ENCODE results near the gene ZC3H18.
A peak's percentile ranks its signal among the peaks of the same experiment; 100 is the strongest.

Gene ZC3H18

DNA sequence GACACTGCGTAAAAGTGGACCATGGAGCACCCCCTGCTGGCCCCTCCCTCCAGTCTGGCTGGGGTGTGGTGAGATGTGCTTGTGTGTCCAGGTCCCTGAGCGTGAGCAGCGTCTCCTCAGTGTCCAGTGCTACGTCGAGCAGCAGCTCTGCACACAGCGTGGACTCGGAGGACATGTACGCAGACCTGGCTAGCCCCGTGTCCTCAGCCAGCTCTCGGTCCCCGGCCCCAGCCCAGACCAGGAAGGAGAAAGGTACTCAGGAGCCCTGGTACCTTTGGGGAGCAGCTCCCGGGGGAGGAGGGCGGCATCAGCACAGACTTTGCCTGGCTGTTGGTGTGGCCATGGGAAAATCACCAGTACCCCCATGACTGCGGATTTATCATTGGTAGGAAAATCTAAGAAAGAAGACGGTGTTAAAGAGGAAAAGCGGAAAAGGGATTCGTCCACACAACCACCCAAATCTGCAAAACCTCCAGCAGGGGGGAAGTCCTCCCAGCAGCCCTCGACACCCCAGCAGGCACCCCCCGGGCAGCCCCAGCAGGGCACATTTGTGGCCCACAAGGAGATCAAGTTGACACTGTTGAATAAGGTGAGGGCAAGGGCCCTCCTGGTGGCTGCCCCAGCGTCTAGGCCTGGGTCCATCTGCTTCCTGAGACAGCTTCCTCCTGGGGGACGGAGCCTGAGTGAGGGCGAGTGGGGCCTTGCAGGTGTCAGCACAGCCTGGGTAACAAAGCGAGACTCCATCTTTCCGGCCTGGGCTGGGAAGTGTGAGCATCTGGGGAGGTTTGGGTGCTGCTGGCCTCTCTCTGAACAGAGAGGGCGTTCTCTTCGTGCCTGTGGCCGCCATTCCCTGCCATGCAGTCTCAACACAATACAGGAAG, 57.6 kb downstream of the ZC3H18 start:
- no peak for DNase-seq

DNA sequence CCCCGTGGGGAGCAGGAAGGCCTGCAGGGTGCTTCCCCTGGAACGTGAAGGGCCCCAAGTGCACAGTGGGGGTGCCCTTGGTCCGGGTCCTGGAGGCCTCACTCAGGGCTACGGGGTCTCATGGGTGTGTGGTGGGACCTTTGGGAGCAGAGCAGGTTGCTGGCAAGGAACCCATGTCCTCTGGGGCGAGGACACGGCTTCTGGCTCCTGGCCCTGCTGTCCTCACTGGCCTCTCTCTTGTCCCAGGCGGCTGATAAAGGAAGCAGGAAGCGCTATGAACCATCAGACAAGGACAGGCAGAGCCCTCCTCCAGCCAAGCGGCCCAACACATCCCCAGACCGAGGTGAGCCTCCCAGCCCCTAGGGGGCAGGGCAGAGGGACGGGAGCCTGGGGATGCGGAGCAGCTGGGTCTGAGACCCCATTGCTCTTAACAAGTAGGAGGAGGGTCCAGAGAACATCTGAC, 58.3 kb downstream of the ZC3H18 start:
- DNase-seq, result no peak

DNA sequence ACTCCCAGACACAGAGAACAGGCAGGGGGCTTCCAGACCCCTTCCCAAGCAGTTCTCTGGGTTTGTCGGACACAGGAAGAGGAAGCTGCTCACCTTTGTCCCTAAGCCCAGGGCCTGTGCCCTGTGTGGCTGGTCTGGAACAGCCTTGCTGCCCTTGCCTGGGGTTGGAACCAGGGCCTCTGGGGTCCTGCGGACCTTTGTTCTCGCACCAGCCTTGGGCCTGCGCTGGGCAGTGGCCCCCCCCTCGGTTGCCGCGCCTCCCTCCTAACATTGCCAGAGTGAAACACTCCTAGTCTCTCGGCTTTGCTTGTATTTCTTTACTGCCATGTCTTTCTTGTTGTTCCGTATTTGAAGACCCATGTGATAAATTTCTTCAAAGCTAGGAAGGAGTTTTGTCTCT, 59.6 kb downstream of the ZC3H18 start:
- DNase-seq, result no peak

DNA sequence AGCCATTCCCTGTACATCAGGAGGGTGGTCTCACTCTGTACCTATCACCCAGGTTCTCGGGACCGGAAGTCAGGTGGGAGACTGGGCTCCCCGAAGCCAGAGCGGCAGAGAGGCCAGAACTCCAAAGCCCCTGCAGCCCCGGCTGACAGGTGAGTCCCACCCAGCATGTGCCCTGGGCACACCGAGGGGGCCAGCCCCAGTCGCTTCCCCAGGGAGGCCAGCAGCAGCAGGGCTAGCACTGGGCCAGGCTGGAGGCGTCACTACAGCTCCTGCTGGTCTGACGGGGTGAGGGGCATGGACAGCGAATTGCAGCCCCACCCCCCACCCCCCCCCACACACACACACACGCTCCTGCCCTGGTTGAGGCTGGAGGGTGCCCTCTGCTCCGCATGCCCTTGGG, 60.2 kb downstream of the ZC3H18 start:
- no peak for DNase-seq

DNA sequence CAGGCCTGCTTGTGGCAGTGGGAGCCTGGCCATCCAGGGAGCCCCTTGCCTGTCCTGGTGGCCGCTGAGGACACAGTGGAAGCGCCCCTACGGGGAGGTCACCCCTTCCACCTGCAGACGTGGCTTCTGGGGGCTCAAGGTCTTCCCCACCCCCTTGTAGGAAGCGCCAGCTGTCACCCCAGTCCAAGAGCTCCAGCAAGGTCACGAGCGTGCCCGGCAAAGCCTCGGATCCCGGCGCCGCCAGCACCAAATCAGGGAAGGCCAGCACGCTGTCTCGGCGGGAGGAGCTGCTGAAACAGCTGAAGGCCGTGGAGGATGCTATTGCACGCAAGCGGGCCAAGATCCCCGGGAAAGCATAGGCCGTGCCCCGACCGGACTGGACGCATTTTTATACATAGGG, 60.7 kb downstream of the ZC3H18 start:
- no peak for DNase-seq

DNA sequence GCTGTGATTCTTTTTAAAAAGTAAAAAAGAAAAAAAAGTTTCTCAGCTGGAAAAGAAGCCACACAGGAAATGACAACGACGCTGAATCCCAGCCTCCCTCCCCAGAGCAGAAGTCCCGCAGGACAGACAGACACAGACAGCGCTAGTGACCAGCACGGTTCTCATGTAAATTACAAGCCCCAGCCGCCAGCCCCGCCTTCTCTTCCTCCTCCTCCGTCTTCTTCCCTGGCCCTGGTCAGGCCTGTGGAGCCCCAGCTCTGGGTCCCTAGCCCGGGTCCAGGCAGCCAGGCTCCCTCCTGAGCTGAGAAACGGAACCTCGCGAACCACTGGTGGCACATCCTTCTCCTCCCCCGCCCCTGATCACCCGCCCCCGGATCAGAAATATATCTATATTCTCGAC, 61.2 kb downstream of the ZC3H18 start:
- DNase-seq, result no peak

DNA sequence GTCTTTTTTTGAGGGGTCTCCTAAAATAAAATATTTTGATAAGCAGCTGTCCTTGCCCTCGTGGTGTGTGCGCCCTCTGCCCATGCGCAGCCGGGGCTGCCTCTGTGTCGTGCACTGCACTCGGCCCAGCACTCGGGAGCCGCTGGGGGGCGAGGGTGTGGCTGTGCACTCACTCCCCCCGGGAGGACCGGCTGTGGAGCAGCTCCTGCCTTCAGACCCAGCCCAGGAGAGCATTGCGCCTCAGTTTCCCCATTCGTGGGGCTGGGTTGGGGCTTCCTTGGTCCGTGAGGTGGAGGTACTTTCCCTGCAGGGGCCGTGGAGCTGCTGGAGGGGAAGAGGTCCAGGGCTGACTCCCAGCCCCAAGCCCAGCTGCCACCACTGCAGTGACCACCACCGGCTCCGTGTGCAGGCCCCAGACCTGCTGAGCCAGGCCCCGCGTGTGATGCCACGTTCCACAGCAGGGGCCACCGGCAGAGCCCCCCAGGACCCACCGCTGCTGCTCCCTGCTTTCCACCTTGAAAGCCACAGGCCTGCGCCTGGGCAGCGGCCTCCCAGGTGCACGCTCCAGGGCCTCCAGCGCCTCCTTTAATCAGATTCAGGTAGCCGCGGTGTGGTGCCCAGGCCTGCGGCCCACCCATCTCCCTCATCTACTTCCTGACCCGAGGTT, 61.9 kb downstream of the ZC3H18 start:
- DNase-seq, result no peak

DNA sequence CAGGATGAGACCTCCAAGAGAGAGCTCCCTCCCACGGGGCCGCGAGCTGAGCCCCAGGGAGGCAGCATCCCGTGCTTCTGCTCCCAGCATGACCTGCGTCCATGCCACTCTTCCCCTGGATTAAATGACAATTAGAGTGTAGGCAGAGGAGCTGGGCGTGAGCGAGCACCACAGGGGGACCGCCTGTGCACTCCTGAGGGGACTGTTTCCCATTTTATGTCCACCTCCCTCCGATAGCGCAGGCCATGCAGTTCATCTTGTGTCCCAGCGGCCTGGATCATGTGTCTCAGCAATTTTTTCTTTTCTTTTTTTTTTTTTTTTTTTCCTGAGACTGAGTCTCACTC, 62.4 kb downstream of the ZC3H18 start:
- DNase-seq, result no peak

DNA sequence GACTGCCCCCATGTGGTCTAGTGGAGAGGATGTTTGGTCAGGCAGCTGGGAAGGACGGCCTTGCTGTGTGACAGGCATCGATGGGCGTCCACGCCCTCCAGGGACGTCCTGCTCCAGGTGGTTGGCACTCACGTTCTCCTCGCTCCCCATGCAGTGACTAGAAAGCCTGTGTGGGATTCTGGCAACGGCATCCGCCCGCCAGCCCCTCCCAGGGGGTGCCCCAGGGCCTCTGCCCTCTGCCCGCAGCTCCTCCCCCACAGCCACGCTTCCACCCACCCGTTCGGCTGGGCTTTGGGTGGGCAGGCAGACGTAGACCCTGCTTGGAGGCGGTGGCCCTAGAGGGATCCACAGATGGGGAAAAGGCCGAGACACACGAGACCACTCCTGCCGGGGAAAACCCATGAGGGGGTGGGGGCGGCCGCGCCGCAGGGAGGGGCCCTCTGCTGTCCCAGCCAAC, 63.5 kb downstream of the ZC3H18 start:
- peak; percentile 36 for DNase-seq

DNA sequence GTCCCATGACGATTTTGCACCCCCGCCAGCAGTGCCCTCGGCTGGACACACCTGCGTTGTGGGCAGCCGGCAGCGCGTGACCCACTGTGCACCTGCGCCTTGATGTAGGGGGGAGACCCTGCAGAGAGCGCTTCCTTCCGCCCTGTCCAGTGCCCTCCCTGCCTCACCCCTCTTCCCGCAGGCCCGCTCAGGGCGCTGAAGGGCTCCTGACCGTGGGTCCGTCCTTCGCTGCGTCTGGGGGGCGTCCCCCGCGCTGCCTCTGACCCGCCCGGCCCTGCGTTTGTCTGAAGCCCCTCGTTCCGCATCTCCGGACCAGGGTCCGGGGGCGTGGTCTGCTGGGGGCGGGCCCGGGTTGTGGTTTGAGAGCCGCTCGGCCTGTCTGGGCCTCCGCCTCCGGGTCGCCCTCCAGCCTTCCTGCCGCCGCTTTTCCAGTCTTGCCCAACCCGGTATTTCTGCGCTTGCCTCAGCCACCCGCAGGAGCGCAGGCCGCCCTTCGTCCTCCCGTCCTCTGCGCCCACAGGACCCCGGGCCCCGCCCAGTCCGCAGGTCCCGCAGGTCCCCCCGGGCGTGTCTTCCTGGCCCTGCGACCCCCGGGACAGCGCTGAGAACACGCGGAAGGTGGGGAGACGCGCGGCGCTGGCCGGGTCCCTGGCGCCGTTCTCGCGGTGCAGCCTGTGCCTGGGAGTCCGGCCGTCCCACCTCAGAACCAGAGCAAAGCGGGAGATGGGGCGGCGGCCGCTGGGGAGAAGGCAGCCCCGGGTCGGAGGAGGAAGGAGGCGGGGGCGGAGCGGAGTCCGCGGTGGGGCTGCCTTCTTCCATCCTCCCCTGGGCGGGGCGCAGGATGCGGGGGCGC, 64.2 kb downstream of the ZC3H18 start:
- no peak for DNase-seq

DNA sequence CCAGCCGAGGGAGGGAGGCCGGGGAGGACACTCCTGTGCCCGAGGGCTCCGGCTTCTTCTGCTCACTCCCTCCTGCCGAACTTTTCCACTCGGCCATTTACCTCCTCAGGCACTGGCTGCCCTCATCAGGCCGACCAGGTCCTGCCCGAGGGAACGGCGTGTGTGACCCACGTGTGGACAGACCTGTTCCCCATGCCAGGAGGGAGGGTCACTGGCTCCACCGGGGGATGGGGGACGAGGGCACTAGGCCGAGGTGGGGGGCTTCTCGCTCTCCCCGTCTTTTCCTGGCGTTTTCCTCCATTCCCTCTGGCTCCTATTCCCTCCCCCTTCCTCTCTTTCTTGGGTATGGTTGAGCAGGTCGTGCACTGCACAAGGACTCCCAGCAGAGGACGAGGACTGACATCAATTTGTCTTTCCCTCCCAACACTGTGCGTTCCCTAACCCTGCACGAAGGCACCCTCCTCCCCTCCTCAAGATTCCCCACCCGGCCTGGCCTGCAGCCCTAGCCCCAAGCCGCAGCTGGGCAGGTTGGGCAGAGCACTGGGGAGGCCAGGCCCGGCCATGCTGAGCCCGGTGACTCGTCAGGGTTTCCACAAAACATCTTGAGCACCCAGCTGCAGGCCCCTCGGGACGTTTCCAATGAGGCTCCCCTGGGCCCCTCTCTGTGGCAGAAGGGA, 64.9 kb downstream of the ZC3H18 start:
- DNase-seq, result no peak

DNA sequence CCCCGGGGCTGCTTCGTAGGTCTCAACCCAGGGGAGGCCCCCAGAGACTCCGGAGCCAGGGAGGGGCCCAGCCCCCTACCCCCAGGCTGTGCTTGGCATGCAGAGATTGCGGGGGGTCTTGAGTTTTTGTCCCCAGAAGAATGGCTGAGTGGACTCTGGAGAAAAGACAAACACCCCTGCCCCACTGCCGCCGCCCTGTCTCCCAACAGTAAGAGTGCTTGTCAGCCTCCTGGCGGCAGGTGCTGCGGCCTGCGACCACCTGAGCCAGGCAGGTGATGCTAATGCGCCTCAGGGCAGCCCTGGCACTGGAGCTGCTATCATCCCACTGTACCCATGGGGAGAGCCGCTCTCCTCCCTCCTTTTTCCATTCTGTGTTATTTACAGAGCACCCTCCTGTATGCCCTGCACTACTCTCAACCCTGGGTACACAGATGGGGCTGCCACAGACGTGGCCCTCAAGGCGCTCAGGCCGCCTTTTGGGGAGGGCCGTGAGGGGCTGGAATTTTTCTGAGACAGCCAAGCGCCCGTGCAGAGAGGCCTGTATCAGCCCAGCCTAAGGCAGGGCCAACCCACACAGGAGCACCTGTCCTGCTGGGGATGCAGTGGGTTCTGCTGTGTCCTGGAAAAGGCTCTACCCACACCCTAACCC, 65.6 kb downstream of the ZC3H18 start:
- DNase-seq, result no peak

DNA sequence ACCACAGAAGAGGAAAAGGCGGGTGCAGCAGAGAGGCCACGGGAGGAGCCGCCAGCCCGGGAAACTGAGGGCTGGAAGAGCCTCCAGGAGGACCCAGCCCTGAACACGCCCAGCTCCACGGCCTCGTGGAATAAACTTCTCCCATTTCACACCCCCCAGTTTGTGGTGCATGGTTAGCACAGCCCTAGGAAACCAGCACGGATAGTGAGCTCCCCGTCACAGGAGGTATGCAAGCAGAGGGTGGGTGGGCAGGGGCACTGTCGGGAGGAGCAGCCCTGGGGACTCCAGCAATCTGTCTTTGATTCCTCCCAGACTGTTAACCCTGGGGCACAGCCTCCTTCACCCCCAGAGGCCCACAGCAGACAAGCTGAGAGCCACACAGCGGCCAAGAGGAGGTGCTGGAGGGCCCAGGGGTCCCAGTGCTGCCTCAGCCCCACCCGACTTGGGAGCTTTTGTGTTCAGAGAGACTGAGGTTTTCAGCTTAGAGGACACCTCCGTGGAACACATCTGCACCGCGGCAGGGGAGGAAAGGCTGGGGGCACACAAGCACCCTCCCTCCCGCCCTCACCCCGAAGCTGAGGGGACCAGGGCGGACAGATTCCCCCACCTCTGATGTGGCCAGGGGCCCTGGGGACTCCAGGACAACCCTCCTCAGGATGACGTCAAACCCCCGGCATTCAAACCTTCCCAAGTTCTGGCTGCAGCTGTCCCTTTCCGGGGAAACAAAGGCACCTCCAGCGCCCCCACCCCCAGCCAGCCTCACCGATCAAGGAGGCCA, 66.5 kb downstream of the ZC3H18 start:
- DNase-seq, result no peak

DNA sequence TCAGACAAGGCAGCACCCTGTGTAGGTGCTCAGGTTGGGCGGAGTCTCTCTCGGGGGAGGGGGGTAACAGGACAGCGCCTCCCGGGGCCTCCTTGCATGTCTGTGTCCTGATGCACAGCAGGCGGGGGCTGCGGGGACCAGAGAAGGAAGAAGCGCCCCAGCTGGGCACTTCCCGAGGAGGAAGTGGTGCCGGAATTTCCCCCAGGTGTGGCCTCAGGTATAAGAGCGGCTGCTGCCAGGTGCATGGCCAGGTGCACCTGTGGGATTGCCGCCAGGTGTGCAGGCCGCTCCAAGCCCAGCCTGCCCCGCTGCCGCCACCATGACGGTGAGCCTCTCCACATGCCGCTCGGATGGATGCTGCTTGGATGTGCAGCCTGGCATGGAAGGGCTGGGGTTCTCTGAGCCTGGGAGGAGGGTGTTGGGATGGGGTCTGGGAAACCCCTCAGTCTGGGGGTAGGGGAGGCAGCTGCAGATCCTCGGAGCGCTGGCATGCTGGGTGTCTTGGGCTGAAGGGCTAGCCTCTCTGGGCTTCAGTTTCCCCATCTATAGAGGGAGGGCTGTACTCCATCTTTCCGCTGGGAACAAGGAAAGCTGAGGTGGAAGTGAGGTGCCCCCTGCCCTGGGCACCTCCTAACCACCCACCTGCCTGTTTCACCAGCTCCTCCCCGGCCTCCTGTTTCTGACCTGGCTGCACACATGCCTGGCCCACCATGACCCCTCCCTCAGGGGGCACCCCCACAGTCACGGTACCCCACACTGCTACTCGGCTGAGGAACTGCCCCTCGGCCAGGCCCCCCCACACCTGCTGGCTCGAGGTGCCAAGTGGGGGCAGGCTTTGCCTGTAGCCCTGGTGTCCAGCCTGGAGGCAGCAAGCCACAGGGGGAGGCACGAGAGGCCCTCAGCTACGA, 68.4 kb downstream of the ZC3H18 start, which contains the start of gene IL17C:
Gene IL17C (plus strand): TSS at position 250 of the 908 bp plus-strand sequence. CDS start 70 bp downstream, at position 320.
- no peak for DNase-seq

DNA sequence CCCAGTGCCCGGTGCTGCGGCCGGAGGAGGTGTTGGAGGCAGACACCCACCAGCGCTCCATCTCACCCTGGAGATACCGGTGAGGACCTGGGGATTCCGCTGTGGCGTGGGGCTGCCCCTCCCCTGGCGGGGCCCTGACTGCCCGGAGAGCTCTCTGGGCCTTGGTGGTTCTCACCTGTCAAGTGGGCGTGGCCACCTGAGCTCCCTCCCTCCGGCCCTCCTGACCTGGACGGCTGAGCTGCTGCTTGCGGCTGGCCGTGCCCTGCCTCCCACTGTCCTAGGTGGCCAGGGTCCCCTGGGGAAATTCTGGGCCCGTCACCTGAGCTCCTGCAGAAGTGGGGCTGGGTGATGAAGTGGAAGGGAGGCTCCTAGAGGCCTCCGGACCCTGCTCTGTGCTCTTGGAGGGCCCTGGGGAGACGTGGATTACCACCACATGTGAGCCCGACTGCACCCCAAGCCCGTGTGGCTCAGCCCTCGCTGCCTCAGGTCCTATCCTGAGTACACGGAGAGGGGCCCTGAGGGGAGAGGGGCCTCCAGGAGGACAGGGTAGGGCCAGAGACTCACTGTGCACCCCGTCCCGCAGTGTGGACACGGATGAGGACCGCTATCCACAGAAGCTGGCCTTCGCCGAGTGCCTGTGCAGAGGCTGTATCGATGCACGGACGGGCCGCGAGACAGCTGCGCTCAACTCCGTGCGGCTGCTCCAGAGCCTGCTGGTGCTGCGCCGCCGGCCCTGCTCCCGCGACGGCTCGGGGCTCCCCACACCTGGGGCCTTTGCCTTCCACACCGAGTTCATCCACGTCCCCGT, 69.2 kb downstream of the ZC3H18 start:
- no peak for DNase-seq

DNA sequence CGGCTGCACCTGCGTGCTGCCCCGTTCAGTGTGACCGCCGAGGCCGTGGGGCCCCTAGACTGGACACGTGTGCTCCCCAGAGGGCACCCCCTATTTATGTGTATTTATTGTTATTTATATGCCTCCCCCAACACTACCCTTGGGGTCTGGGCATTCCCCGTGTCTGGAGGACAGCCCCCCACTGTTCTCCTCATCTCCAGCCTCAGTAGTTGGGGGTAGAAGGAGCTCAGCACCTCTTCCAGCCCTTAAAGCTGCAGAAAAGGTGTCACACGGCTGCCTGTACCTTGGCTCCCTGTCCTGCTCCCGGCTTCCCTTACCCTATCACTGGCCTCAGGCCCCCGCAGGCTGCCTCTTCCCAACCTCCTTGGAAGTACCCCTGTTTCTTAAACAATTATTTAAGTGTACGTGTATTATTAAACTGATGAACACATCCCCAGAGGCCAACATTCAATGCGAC, 69.9 kb downstream of the ZC3H18 start:
- no peak for DNase-seq

DNA sequence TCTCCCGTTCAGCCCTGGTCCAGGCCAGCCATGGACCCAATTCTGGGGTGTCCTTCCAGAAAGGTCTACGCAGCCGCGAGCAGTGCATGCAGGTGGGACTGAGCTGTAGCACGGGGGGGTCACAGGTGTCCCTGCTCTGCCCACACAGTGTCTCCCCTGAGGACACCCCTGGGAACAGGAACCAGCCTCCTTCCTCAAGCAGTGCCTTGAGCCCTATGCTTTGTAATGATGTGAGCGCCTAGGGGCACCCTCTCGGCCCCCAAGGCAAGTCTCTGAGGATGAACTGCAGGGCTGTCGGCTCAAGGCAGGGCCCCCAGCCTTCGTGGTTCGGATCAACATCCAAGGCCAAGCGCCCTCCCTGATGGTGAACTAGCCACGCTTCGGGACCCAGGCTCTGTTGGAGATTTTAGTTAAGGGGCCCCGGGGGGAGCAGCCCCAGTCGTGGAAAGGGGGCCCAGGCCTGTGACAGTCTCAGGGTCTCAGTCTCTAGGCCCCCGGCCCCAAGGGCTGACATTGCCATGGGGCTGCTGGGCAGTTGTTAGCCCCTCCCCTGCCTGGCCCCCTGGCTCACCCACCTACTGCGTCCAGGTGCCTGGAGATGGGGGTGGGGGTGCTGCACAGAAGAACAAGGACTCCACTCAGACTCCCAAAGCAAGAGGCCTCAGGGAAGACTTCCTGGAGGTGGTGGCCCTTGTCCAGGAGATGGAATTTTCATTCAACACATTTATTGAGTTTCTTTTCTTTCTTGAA, 70.5 kb downstream of the ZC3H18 start:
- no peak for DNase-seq
